Ovary (tissue), 3 donors: ENCODE data around the gene MIA.

Experiments
- POLR2A ChIP-seq: fragments of 450-650 bp; IDR thresholded peaks from one replicate; pipeline ENCODE4 v1.6.1; 2017; ENCODE audit warnings: antibody characterized with exemption, mild to moderate bottlenecking, moderate library complexity
- TF ChIP-seq, protein P1 (sequence below), 3 donors: fragments of 450-650 bp in 2 of 3; fragments of 200-600 bp in 1 of 3; IDR thresholded peaks; one replicate each; pipeline versions ENCODE4 v1.5.1 to v1.8.0; 2016 to 2022; ENCODE audit warnings: antibody characterized with exemption in 3 of 3, mild to moderate bottlenecking in 1 of 3
- donor health status: DM: no; HTN: no; CAD: no.

DNA sequence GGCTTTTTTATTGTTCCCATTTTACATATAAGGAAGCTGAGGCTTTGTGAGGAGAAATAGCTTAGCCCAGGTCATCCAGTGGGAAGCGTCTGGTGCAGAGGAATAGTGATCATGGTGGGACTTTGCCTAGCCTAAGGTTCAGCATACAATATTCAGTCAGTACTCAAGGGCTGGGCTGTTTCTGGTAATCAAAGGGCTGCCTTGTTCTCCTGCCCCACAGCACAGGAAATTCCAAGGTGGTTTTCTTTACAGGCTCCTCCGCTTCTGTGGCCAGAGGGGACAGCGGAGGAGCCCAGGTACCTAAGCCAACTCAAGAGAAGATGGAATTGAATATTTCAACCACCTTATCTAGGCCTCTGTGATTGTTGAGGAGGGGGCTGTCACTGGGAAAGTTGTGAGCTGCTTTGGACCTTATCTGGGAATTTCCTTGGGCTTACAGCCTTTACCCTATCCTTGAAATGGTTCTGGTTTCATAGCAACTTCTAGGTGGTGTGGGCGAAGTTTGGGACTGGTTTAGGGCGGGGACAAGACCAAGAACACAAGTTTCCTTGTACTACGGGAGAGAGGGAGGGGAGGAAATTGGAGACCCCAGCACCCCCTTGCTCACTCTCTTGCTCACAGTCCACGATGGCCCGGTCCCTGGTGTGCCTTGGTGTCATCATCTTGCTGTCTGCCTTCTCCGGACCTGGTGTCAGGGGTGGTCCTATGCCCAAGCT is at the start of gene MIA:
- TF ChIP-seq, protein P1, sequence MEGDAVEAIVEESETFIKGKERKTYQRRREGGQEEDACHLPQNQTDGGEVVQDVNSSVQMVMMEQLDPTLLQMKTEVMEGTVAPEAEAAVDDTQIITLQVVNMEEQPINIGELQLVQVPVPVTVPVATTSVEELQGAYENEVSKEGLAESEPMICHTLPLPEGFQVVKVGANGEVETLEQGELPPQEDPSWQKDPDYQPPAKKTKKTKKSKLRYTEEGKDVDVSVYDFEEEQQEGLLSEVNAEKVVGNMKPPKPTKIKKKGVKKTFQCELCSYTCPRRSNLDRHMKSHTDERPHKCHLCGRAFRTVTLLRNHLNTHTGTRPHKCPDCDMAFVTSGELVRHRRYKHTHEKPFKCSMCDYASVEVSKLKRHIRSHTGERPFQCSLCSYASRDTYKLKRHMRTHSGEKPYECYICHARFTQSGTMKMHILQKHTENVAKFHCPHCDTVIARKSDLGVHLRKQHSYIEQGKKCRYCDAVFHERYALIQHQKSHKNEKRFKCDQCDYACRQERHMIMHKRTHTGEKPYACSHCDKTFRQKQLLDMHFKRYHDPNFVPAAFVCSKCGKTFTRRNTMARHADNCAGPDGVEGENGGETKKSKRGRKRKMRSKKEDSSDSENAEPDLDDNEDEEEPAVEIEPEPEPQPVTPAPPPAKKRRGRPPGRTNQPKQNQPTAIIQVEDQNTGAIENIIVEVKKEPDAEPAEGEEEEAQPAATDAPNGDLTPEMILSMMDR (IDR thresholded peaks at IDR 0.05): no peak
- TF ChIP-seq POLR2A: no peak
